Stimulated activated CD8-positive, alpha-beta memory T cell treated with anti-CD3 and anti-CD28 coated beads, Interleukin-4, amount 100 ng/mL, for 4 hours (primary cell): ENCODE measurements around the gene NOSIP.

Experiments used
- DNase-seq, 2 donors: peaks; one replicate each; pipeline ENCODE4 v3.0.0-alpha.2; 2020; ENCODE audit warnings: low read depth in 2 of 2, low spot score in 1 of 2

Gene NOSIP

DNA sequence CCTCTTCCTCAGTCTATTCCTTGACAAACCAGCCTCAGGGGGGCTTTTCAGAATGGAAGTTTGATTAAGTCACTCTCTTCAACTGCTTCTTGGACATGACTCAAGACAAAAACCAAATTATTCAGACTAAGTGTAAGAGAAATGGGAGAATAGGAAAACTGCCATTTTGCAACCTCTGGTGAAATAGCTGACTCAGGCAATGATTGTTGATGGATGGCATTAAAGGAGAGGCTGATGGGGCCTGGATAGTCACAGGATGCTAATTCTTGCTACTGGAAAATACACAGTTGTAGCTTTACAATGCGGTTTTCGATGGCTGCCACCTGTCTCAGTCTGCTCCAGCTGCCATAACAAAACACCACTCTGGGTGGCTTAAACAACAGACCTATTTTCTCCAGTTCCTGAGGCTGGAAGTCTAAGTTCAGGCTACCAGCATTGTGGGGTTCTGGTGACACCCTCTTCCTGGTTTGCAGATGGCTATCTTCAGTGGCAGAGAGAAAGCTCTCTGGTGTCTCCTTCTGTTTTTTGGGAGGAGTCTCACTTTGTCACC is 6.1 kb downstream of the NOSIP start:
- DNase-seq: no peak

DNA sequence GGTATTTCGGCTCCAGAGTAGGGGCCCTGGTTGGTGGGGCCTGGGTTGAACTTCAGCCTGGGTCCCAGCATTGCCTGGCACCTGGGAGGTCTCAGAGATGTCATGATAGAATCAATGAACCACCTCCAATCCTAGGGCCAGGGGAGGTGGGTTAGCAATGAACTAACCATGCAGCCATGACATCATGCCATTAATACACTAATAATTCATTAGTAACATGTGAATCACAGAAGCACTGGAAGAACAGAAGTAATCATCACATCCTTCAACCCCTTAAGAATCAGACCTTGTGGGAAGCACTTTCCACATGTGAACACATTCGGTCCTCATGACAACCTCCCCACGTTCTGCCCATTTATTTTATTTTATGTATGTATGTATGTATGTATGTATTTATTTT is 6.9 kb downstream of the NOSIP start:
- no peak for DNase-seq

DNA sequence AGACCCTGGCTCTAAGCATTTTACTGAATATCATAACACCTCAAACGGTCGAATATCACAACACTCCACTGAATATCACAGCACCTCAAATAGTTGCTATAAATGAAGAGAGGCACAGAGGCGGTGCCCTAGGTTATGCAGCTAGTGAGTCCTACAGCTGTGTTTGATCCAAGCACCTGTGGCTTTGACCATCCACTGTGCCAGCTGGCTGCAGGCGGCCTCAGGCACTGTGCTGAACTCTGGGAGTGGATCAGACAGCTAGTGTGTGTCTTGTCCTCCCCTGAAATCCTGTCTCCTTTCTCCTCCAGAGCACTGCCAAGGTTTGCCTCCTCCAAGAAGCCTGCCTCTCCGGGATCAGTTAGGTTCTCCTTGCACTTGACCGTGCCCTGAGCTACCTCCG is 7.3 kb downstream of the NOSIP start:
- DNase-seq: no peak

DNA sequence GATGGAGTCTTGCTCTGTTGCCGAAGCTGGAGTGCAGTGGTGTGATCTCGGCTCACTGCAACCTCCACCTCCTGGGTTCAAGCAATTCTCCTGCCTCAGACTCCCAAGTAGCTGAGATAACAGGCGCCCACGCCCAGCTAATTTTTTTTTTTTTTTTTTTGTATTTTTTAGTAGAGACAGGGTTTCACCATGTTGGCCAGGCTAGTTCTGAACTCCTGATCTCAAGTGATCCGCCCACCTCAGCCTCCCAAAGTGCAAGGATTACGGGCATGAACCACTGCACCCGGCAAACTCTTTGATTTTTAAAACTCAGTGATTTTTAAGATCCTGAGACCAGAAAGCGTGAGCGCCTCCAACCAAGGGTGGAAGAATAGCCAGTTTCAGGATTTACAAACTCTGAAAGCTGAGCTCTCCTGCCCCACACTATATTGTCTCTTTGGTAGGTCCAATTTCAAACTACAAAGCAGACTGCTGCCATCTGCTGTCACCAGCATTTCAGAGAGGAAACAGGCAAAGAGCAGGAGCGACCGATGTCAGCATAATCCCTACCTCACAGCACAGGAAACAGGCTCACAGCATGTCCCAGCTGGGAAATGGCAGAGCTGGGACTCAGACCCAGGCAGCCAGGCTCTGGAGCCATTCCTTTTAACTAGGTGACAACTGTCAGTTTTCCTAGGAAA is 9.2 kb downstream of the NOSIP start:
- DNase-seq: no peak

DNA sequence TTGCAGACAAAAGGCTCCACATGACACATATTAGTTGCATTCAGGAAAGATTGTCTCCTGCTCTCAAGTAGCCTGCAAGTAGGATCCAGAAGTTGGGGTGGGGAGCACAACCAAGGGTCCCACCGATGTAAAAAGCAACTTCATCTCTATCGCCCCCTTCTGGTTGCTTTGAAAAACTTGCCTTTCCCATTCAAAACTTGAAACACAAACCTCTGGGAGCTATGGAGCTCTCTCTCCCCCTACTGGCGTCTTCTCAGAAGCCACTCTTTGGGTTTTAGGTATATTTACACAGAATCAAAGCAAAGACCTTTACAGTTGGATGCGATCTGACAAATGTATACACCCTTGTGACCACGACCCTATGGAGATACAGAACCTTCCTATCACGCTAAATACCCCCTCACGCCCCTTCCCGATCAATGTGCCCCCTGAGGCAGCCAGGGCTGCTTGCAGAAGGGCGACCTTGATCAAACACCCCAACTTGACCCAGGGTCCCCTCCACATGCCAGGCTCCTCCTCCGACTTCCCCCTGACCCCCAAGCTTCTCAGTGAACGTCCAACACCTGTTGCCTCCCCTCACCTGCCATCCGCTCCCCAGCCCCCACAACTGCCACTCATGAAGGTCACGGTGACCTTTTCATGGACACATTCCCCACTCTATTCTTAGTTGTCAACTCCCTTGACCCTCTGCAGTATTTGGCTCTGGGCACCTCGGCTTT is 10.1 kb downstream of the NOSIP start:
- DNase-seq: no peak

DNA sequence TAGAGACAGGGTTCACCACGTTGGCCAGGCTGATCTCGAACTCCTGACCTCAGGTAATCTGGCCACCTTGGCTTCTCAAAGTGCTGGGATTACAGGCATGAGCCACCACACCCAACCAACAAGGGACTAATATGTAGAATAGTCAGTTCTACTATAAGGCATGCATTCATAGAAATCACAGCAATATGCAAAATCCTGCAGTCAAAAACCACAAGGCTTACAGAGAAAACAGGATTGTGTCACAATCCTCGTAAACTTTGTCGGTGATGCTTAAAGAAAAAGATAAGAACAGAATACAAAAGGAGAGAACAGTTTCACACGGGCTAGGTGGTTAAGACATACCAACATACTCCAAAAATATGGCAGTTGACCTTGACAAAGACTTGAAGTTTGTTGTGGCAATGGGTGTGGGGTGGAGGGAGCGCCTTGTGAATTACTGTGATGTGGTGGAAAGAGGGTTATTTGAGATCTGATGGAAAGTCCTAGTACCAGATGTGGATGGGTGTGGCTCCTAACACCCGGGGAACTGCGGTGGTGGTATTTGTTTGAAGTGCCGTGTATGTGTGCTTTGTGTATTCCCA is 12.4 kb downstream of the NOSIP start:
- no peak for DNase-seq

DNA sequence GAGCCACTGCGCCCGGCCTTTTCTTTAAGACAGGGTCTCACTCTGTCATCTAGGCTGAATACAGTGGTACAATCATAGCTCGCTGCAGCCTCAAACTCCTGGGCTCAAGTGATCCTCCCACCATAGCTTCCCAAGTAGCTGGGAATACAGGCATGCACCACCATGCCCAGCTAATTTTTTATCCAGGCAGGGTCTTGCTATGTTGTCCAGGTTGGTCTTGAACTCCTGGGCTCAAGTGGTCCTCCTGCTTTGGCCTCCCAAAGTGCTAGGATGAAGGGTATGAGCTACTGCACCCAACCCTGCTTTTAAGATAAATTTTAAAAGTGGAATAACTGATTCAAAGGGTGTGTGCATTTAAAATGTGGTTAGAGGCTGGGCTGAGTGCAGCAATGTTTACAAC is 14.1 kb downstream of the NOSIP start:
- no peak for DNase-seq

DNA sequence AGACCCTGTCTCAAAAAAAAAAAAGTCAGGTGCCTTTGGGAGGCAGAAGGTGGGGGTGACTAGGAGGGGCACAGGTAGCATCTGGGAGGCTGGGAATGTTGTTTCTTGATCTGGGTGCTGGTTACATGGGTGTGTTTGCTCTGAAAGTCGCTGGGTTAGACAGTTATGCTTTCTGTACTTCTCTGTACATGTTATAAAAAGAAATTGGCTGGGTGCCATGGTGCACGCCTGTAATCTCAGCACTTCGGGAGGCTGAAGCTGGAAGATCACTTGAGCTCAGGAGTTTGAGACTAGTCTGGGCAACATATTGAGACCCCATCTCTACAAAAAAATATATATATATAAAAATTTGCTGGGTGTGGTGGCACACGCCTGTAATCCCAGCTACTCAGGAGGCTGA is 15.1 kb downstream of the NOSIP start:
- DNase-seq: no peak

DNA sequence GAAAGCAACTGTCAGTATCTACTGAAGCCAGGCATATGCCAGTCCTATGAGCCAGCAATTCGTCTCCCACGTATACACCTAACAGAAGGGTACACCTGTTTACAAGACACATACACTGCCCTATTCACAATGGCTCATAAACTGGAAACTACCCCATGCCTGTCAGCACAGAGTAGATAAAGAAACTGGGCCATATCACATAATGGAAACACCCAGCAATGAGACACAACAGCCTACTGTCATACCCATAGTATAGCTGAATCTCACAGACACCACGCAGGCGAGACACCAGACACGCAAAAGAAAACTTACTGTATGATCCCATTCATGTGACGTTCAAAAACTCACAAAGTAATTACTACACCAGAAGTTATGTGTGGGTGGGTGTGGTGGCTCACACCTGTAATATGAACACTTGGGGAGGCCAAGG is 15.7 kb downstream of the NOSIP start:
- DNase-seq: no peak

DNA sequence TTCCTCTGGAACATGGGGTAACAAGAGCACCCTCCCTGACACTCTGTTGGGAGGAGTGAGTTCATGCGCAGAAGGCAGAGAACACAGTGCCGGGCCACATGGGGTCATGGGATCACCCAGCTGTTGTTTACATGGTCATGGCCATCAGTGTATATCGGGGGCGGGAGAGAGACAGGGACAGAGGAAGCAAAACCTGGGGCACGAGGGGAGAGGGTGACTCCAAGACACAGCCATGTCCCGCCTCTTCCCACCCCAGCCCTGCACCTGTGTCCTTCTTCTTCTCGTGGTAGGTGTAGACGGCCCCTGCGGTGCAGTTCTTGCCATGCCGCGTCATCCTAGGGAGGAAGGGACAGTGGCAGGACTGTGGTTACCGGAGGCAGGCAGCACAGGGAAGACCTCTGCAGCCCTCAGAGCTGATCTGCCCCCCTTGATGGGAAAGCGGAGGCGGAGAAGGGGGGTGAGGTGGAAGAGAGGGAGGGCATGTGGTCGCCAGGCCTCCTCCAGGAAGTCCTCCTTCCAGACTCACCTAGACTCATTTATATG is 19.9 kb downstream of the NOSIP start:
- DNase-seq: no peak

DNA sequence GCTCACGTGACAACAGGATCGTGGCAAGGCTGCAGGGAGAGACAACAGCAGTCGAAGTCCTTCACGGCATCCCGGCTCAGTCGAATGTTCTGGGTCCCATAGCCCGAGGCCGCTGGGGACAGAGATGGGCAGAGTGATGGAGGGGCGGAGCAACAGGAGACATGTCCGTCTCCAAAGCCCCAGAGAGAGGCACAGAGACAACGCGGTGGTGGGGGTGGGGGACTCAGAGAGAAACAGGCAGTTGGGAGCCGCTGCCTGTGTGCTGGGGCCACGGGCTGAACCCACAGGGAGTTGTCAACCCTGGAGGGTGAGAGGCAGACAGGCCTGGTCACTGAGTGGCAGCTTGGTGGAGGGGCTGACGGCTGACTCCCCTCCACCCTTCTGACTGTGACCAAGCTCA is 20.4 kb downstream of the NOSIP start:
- no peak for DNase-seq

DNA sequence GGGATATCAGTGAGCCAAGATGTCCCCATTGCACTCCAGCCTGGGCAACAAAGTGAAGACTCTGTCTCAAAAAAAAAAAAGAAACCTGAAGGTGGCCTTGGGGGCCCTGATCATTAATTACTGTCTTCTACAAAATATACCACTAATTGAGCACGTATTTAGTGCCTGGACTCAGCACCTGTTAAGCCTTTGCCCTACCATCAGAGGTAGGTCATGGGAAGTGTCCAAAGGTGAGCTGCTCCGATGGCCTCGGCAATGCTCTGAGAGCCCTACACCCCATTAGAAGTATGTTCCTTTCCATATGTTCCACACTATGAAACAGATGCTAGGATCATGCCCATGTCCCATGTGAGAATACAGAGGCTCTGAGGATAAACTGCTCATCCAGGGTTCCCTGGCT is 20.9 kb downstream of the NOSIP start:
- no peak for DNase-seq

DNA sequence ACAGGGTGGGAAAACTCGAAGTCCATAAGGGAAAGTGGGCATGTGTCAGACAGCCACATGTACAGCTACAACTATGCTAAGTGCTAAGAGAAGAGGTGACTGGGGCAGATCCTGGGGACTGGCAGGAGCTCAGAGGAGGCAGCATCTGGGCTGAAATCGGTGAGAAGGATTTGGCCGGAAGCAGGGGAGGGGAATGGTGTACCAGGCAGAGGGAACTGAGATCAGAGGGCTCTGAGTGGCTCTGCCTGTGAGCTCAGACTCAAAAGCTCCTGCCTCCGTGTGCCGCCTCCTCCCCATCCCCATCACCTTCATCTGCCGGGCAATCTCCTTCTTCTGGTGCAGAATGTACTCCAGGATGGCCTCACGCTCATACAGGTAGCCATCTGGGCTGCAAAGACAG is 21.8 kb downstream of the NOSIP start:
- DNase-seq: no peak

DNA sequence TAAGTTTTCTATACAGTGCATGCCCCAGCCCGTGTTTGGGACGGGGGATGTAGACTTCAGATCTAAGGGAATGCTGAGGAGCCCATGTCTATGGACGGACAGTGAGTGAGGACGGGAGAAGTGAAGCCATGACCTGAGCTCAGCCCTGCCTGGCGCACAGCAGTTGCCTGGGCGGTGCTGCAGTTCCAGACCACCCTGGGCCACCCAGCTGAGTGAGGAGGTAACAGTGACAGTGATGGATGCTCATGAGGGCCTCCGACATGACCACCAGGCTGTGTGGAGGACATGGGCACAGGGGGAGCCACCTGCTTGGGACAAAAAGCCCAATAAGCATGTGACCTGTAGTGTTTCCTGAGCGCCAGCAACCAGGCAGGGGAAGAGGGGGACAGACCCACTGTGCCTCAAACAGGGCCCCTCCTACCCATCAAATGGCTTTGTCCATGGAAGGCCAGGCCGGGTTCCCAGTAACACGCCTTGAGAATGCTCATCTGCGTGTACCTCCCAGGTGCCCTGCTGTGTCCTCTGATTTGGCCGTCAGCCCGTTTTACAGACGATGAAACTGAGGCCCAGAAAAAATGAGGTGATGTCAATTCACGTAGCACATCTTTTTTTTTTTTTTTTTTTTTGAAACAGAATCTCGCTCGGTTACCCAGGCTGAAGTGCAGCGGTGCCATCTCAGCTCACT is 22.6 kb downstream of the NOSIP start:
- no peak for DNase-seq

DNA sequence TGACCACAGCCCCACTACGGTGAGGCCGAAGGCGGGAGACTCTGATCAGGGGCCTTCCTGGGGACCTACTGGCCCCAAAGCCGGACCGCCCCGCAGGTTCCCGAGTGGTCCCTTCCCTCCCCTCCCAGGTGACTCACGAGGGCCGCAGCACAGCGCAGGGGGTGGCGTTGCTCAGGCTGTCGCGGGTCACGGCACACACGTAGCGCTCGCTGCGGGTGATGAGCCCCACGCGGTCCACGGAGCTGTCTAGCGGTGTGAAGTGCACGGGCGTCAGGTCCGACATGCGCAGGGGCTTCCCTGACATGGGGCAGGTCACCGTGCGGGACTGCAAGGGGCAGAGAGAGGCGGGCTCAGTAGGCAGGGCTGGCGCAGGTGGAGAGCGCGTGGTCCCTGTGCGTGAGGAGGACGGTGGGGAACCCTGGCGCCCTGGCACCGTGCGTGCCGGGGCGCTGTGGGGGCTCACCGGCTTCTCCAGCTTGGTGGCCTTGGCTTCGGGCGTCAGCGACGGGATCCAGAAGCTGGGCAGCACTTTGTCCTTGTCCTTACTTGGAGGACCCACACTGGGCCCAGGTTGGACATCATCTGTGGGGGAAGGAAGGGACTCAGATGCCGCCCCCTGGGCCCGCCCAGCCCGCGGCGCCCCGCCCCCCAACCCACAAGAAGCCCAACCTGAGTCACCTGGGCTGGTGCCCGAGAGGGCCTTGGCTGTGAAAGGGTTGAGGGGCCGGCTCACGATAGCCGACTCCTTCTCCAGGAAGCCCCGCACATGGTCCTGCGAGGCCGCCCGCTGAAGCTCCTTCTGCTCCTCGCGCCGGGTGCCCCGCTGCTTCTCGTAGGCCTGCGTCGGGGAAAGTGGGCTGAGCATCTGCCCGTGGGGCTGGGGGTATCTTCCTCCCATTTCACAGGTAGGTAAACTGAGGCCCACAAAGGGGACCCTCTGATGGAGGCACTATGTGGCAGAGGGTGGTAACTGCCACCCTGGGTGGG is 23.7 kb downstream of the NOSIP start:
- DNase-seq: no peak

DNA sequence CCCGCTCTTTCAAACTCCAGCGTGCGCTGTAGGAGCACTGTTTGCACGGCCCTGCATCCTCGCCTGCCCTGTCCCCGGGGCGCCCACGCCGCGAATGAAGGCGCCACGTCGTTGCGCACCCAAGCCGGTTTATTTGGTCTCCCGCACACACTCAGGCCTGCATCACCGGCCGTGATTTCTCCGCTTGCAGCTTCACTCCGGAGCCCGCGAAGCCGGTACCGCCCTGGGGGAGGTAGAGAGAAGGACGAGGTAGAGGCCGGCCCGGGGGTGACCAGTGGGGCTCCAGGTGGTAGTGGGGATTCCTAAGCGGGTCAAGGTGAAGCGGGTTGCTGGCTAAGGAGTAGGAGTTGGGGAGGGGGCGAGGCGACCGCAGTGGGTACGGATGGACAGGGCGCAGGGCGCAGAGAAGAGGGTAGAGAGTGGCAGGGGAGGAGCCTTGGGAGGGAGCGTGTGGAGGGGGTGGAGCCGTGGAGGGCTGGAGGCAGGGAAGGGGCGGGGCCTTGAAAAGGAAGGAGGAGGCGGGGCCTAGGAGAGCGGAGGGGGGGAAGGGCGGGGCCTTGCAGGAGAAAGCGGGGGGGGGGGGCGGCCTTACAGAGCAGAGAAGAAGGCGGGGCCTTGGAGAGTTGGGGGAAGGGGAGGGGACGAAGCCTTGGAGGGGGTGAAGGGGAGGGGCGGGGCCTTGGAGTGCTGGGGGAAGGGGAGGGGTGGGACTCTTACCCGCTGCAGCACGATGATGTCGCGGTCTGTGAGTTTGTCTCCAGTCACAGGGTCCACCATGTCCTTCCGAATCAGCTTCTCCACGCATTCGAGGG is 24.6 kb downstream of the NOSIP start:
- DNase-seq: peak; percentile 48 to 53

DNA sequence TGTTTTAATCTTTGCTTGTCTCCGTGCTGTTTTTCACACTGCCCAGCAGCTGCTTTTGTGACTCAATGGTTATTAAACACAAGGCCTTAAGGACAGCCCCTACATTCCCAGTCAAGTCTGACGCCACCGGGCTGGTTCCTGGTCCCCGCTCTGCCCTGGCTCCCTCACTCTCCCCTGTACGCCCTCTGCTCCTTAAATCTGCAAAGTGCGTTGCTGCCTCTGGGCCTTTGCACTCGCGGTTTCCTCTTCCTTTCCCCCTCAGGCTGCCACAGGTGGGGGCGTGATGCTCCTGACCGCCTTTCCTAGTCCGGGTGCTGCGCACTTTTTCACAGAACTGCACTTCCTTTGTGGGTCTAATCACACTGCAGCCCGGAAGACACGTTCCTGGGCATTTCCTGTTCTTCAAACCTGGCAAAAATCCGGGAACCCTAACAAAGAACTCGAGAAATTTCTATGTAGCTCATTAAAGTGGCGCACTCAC is 25.6 kb downstream of the NOSIP start:
- no peak for DNase-seq

DNA sequence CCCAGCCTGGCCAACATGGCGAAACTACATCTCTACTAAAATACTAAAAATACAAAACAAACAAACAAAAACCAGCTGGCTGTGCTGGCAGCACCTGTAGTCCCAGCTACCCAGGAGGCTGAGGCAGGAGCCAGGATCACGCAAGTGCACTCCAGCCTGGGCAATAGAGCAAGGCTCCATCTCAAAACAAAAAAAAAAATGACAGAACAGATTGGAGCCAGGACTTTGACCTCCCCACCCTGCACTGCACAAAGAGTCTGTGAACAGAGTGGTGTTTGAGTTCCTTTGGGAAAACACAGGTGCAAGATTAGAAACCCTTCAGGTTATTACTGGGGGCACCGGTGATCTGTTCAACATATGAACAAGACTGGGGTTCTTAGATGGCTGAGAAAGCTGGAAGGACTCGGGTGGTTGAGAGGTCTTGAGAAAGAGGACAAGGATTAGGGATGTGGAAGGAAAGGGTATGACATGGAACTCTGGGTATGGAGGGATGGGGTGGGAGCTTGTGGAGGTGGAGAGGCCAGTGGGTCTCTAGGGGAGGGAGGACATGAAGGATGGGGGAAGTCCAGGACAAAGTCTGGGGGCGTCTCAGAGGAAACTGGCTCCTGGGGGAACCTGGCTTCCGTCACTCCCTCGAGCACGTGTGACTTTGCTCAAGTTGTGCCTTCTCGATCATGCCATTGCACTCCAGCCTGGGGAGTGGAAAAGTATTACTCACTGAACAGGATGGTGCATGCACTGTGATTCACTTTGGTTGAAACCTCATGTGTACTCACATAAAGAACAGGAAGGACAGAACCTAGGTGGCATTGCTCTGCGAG is 26.7 kb downstream of the NOSIP start:
- no peak for DNase-seq
